NCI-H2196 treated with DMSO at 0.1 percent for 48 hours (cell line): Measurements from ENCODE around the gene ELAVL2.

Experiments
- DNase-seq: peaks from one replicate; lab custom pipeline; 2025; ENCODE audit not compliant: unreplicated experiment; lab: John Stamatoyannopoulos, UW

Gene ELAVL2

GRCh38 chr9:23665635-23666034 is 160.4 kb downstream of the ELAVL2 start:
- DNase-seq: no peak

DNA sequence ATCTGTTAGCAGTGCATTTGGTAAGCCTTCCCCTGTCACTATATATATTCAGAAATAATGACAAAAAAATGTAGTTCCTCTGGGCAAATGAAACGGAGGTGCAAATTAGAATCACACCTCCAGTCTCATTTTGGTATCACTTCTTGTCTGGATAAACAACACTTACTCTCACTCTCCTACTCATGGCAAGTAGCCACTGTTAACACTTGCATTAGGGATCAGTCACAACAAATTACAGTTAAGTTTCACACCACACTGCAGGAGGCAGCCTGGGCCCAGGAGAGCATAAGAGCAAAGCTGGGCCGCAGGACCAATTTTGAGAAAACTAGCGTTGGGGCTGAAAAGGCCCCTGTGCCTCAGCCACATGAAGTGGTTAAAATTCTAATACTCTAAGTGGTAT is 161.0 kb downstream of the ELAVL2 start:
- DNase-seq: no peak

DNA sequence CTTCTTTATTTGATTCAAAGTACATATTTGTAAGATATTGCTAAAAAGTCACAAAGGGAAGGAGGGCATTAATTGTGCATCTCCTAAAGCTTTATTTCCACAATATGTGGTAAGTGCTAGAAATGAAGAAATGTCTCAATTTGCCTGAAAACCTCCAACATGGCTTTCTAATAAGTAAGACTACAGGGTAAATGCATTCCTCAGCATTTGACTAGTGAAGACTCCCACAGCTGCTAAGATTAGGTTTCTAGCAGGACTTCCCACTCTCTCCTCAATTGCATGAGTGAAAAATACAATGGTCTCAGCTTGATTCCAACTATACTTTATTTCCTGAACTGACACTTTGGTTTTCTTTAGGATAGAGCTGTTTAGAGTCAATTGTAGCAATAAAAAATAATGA is 162.1 kb downstream of the ELAVL2 start:
- no peak for DNase-seq

DNA sequence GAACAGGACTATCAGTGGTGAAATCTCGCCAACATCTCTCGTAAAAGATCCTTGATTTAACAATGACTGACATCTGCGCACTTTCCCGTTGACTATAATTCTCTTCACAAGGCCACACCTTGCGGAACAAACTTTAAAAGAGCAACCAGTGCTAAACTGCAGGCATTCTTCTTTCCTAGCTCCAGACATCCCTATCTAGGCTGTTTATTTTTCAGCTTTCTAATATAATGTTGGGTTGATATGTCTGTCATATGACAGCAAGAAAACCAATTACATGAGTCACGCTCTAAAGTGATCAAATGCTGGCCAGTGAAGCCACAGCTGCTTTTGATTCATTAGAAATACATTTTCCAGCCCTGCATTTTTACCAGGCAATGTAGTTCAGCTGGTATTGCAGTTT is 162.5 kb downstream of the ELAVL2 start:
- no peak for DNase-seq

- no peak for DNase-seq
Measured at GRCh38 chr9:23663125-23663524, 162.9 kb downstream of the ELAVL2 start.

DNA sequence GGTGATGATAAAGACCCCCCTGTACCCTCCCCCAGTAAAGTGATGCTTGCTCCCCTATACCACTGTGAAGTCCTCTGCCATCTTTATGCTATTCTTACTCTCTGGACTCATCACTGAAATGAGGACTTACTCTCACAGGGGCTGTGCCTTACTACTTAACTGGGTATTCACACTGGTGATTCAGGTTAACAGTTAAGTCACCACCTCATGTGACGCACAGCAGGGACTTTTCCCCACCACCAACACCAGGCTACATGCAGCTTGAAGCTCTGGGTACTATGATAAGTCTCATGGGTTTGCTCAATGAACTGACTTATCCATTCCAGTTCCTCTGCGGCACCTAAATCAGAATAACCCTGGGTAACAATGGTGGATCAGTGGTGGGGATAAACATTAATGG is 163.7 kb downstream of the ELAVL2 start:
- DNase-seq: no peak

DNA sequence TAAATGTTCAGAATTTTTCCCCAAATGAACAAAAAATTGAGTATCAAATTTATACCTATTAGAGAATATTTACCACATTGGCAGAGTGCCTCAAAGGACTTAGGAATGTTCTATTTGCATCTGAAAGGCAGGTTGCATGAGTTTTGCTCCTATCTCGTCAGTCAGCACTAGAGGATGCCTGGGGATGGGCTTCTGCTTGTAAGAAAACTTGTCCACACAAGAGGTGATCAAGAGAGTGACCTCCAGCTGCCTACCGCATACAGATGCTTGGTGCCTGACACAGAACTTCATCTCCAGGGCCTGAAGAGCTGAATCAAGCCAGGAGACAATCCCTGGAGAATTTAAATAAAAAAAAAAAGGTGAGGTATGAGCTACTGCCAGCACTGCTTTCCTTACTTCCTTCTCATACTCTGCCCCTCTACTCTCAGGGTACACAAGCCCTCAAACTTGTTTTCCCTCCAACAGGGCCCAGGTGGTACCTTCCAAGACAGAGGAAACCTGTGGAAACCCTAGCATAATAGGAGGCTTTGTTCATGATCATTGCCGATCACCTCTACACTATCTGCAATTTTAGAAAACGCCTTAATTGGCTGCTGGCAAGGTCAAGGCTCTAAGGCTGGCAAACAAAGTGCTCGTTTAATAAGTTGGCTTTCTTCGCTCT is 166.6 kb downstream of the ELAVL2 start:
- DNase-seq: no peak

DNA sequence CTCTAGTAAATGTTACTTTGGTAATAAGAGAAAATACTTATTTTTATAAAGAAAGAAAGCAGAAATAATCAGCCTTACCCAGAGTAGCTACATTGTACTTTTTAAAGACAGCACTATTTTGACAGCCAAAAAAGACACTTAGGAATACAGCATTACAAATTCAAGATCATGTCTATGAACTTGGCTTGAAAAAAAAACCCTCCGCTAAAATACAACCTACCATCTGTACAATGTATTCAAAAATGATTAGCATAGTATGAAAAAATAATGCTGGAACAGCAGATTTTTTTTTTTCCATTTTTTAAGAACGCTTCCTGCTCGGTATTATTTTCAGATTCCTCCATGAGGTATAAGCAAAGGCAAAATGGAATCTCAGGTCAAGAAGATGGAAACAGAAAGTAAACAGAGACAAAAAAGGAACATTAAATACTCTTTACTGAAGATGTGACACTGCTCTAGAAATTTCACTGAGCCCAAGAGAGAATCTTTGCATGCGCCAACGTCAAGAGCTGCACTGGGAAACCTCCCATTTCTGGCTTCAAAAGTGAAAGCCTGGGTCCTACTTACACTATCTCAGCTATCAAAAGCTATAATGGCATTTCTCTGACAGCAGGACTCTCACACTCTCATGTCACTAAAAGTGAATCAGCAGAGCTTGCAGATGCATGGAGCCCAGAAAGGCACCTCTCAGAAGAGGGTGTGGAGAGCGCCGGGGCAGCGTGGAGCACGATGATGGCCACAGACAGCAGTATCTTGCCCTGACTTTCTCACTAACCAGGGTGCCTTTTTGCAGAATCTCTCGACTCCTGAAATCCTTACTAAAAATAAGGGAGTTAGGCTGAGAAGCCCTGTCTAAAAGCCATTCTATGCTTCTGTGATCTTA is 167.4 kb downstream of the ELAVL2 start:
- no peak for DNase-seq

DNA sequence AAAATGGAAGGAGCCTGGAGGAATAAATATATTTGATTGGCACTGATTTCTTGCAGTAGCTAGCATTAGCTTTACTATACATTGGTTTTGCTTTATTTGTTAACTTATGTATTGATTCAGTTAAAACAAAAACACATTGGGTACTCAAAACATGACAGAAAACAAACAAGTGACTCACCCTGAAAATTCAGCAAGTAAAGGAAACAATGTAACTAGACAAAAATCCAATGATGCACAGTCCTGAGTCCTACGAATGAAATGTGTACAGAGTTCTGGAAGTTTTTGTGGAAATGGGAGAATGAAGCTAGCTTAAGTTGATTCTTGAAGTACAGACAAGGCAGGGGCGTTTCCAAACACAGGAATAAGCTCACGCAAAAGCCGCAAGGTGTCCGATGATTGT is 175.0 kb downstream of the ELAVL2 start:
- DNase-seq: no peak

DNA sequence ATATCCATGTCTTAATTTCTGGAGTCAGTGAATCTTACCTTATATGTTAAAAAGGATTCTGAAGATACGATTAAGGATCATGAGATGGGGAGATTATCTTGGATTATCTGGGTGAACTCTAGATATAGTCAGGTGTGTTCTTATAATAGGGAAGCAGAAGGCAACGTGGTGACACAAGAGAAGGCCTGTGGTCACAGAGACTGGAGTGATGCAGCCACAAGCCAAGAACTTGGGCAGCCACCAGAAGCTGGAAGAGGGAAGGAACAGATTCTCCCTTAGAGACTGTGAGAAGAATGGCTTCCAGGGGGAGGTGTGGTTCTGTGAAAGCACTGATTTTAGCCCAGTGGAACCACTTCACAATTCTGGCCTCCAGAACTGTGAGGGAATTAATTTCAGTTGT is 177.4 kb downstream of the ELAVL2 start:
- DNase-seq: no peak

- DNase-seq: no peak
Measured at GRCh38 chr9:23644896-23645295, 181.1 kb downstream of the ELAVL2 start.

GRCh38 chr9:23644326-23644725 is 181.7 kb downstream of the ELAVL2 start:
- DNase-seq: no peak

GRCh38 chr9:23643656-23644258 is 182.3 kb downstream of the ELAVL2 start:
- no peak for DNase-seq
